Transverse colon (tissue), 4 donors: ENCODE data around the gene UBE2L5. TPM values are rescaled to one million over a fixed set of nuclear protein-coding genes. Genes with fewer than 3 reads are reported as not detected.

Experiments
- DNase-seq: peaks from one replicate; pipeline ENCODE4 v3.0.0-alpha.2; 2019
- H3K27ac ChIP-seq, 4 donors: fragments of 200-600 bp; sonication (generic); 2 replicates each; pipeline ENCODE4 v1.5.1; 2016 to 2018; ENCODE audit warnings: inconsistent platforms in 4 of 4
- H3K27me3 ChIP-seq: fragments of 200-600 bp; sonication (generic); 2 replicates; pipeline ENCODE4 v1.5.1; 2017; ENCODE audit warnings: inconsistent platforms
- H3K36me3 ChIP-seq, 4 donors: fragments of 200-600 bp; sonication (generic); 2 replicates each; pipeline ENCODE4 v1.5.1; 2017 to 2019; ENCODE audit warnings: inconsistent platforms in 4 of 4
- H3K4me1 ChIP-seq, 4 donors: fragments of 200-600 bp; sonication (generic); 2 replicates each; pipeline ENCODE4 v1.5.1; 2017 to 2020; ENCODE audit warnings: inconsistent platforms in 4 of 4
- H3K4me3 ChIP-seq, 4 donors: fragments of 200-600 bp; sonication (generic); 1 replicate in 1 of 4; 2 replicates in 3 of 4; pipeline versions ENCODE4 v1.5.1 to v1.6.1; 2017 to 2019; ENCODE audit warnings: inconsistent platforms in 4 of 4
- H3K9me3 ChIP-seq, 2 donors: fragments of 200-600 bp; sonication (generic); 2 replicates each; pipeline ENCODE4 v1.5.1; 2017 to 2019; ENCODE audit warnings: inconsistent platforms in 2 of 2
- EP300 ChIP-seq: sonication (generic); formaldehyde crosslinking; IDR thresholded peaks from one replicate; pipeline ENCODE4 v1.6.1; 2017; ENCODE audit warnings: antibody characterized with exemption, low read depth
- POLR2A ChIP-seq: fragments of 450-650 bp; IDR thresholded peaks from one replicate; pipeline ENCODE4 v1.6.1; 2016; ENCODE audit warnings: antibody characterized with exemption, mild to moderate bottlenecking, moderate library complexity
- POLR2AphosphoS5 ChIP-seq, 3 donors: sonication (generic); formaldehyde crosslinking; IDR thresholded peaks; one replicate each; pipeline ENCODE4 v1.6.1; 2016; ENCODE audit warnings: antibody characterized with exemption in 3 of 3
- WGBS, 2 donors: methylation state at CpG; one replicate each; pipeline ENCODE4 v1.1.5; 2018; ENCODE audit warnings: low coverage in 1 of 2; 5-methylcytosine and 5-hydroxymethylcytosine counted together
- in situ Hi-C, 4 donors: fragments of 200-750 bp; cut with MboI; loops; one replicate each; pipeline versions ENCODE4 v1.15.0 to v1.15.1; 2017; ENCODE audit warnings: low sequenced_read_pairs in 3 of 4, low pct_ligation_motif_present in 1 of 4, low pct_unique_long_range_greater_than_20kb in 1 of 4
- intact Hi-C: fragments of 100-400 bp; cut with DNase I; formaldehyde crosslinking; loops from one replicate; pipeline ENCODE4 v1.15.1; 2023; ENCODE audit warnings: low total_unique reads
- total RNA-seq, 4 donors: library from RNA; depleted of rRNA; stranded (reverse); fragments of >200 nt; gene quantifications; one replicate each; pipeline ENCODE4 v1.1.0, GENCODE V29; 2016
- TF ChIP-seq, protein P1 (sequence below), 5 experiments: fragments of 200-600 bp in 3 of 5; fragments of 450-650 bp in 2 of 5; sonication (generic) in 3 of 5; IDR thresholded peaks; 1 replicate in 2 of 5; 2 replicates in 3 of 5; pipeline ENCODE4 v1.5.1; 2016 to 2017; ENCODE audit warnings: antibody characterized with exemption in 5 of 5, inconsistent platforms in 3 of 5, mild to moderate bottlenecking in 2 of 5, moderate library complexity in 1 of 5

Gene UBE2L5
- total RNA-seq, 4 donors from 2014 or later, result not detected

GRCh38 chr13:30473675-30474074 lies 51.4 kb downstream of the UBE2L5 start:
- H3K4me1 ChIP-seq, result no peaks in the 10 kb centered on the region
- in situ Hi-C loops (loop anchor here in 3 of 4 donors (25.0 kb wide), 1 partner anchor 336 kb away; no protein-coding TSS in a partner anchor), intact Hi-C loops (no loop called here)
- H3K27me3 ChIP-seq, result no peaks in the 10 kb centered on the region
- H3K9me3 ChIP-seq, result no peaks in the 10 kb centered on the region
- TF ChIP-seq, protein P1, sequence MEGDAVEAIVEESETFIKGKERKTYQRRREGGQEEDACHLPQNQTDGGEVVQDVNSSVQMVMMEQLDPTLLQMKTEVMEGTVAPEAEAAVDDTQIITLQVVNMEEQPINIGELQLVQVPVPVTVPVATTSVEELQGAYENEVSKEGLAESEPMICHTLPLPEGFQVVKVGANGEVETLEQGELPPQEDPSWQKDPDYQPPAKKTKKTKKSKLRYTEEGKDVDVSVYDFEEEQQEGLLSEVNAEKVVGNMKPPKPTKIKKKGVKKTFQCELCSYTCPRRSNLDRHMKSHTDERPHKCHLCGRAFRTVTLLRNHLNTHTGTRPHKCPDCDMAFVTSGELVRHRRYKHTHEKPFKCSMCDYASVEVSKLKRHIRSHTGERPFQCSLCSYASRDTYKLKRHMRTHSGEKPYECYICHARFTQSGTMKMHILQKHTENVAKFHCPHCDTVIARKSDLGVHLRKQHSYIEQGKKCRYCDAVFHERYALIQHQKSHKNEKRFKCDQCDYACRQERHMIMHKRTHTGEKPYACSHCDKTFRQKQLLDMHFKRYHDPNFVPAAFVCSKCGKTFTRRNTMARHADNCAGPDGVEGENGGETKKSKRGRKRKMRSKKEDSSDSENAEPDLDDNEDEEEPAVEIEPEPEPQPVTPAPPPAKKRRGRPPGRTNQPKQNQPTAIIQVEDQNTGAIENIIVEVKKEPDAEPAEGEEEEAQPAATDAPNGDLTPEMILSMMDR (IDR thresholded peaks at IDR 0.05), result no peak
- no peak for TF ChIP-seq POLR2A
- TF ChIP-seq POLR2AphosphoS5 (IDR thresholded peaks at IDR 0.05), result no peak
- TF ChIP-seq EP300, result no peak
- no peak overlapping the region for H3K27ac ChIP-seq
- H3K36me3 ChIP-seq, result no peaks in the 10 kb centered on the region
- H3K4me3 ChIP-seq, result no peak overlapping the region
- no peak for DNase-seq
- WGBS, 2 donors, result 83 to 100% methylated on average over 1 of the region's 1 CpG

- H3K27ac ChIP-seq, result no peak overlapping the region
- peaks cover 0 to 13% (median 0%) of the 10 kb centered on the region in 4 donors for H3K4me1 ChIP-seq
- H3K4me3 ChIP-seq, result no peak overlapping the region
- intact Hi-C loops, result no loop called here
- TF ChIP-seq EP300 (no peak), POLR2AphosphoS5 (IDR thresholded peaks at IDR 0.05) (no peak), POLR2A (no peak)
- TF ChIP-seq, protein P1 (IDR thresholded peaks at IDR 0.05), result no peak
- DNase-seq, result no peak
- no peaks in the 10 kb centered on the region for H3K27me3 ChIP-seq
- H3K9me3 ChIP-seq, result no peaks in the 10 kb centered on the region
- no peaks in the 10 kb centered on the region for H3K36me3 ChIP-seq
- in situ Hi-C loops, result no loop called here
- 75% methylated on average over 4 of the region's 4 CpGs for WGBS, 2 donors
Observed at GRCh38 chr13:30477346-30478195, 55.3 kb downstream of the UBE2L5 start.

Other genes starting within 250 kb of the UBE2L5 start
- 1 to 10 TPM; 4.4 to 9.8 (median 6.7) TPM for gene KATNAL1, start 114.9 kb upstream of the UBE2L5 start, total RNA-seq
- 100 to 1,000 TPM; 131 to 274 (median 152) TPM for gene HMGB1, start 43.4 kb downstream of the UBE2L5 start, total RNA-seq
- 10 to 100 TPM in 3 of 4 donors, 1 to 10 TPM in 1; 8.6 to 27.3 (median 16.9) TPM for gene USPL1, start 195.4 kb downstream of the UBE2L5 start, total RNA-seq